Memory B cell (primary cell): ENCODE measurements around the gene PRDM15.

Source experiments
- ATAC-seq: fragments of 150-1000 bp; cut with Tn5 transposase; 2 replicates; pipeline ENCODE4 v1.10.0; 2021; ENCODE audit warnings: low read depth, mild to moderate bottlenecking, moderate library complexity
- DNase-seq, 2 donors: peaks; one replicate each; pipeline ENCODE4 v3.0.0; 2022; ENCODE audit warnings: low spot score in 2 of 2
- H3K27ac Mint-ChIP-seq: one replicate; pipeline ENCODE4 v1.8.0; 2022; ENCODE audit warnings: mild to moderate bottlenecking, moderate library complexity, mixed read lengths
- H3K27me3 Mint-ChIP-seq: one replicate; pipeline ENCODE4 v1.8.0; 2022; ENCODE audit warnings: mixed read lengths
- H3K36me3 Mint-ChIP-seq: one replicate; pipeline ENCODE4 v1.8.0; 2022; ENCODE audit warnings: mild to moderate bottlenecking, mixed read lengths
- H3K4me1 Mint-ChIP-seq: one replicate; pipeline ENCODE4 v1.8.0; 2022; ENCODE audit warnings: mixed read lengths
- H3K4me3 Mint-ChIP-seq: one replicate; pipeline ENCODE4 v1.8.0; 2022; ENCODE audit warnings: mild to moderate bottlenecking, moderate library complexity, mixed read lengths
- H3K9me3 Mint-ChIP-seq: one replicate; pipeline ENCODE4 v1.8.0; 2022; ENCODE audit warnings: mixed read lengths

Gene PRDM15

DNA sequence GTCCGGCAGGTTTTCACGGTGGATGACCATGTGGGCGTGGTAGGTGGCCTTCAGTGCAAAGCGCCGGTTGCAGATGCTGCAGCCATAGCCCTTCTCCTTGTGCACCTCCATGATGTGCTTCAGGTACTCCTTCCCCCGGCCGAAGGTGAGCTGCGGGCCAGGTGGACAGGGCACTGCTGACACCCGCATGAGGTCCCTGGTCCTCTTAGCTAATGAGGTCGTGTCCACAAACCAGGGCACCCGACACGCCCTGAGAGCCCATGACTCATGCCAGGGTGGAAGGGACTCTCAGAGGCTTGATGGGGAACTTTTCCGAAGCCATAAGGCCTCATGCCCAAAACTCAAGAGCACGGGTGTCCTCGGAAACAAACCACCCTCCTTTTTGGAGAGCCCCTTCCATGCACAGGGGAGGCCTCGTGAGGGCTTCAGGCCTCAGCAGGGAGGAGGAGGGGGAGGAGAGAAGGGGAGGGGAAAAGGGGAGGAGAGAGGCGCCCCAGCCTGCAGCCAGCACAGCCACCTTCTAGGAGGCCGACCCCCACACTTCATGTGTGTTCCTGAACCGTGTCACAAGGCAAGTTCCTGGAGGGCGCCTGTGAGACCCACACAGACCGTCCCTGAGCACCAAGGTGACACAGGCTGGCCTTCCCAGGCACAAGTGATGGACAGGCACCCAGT, 57.9 kb downstream of the PRDM15 start:
- Mint-ChIP-seq H3K36me3 (peaks cover 17% of the 10 kb centered on the region), H3K9me3 (no peaks in the 10 kb centered on the region), H3K4me1 (peaks cover 8% of the 10 kb centered on the region), H3K4me3 (no peak overlapping the region), H3K27me3 (no peaks in the 10 kb centered on the region), H3K27ac (no peak overlapping the region)
- ATAC-seq (no peak), DNase-seq (no peak)

DNA sequence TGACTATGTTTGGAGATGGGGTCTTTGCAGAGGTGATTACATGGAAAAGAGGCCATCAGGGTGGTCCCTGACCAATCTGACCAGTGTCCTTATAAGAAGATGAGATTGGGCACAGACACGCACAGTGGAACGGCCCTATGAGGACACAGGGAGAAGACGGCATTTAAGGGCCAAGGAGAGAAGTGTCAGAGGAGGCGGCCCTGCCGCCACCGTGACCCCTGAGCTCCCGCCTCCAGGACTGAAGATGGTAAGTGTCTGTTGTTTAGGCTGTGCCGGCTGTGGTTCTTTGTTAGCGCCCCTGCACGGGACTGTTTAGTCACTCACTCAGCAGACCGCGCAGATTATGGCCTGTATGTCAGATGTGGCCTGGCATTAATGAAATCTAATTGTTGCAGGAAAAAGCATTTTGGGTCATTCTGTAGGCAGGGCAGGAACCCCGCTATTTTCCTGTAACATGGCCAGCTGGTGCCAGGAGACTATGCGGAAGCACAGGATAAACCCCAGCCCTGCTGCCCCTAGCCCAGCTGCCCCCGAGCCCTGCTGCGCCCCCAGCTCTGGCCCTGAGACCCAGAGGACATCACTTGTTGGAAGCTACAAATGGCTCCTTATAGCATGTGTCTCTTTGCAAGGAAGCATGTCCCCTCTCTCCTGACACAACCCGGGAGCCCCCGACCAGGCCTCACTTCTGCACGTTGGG, 58.6 kb downstream of the PRDM15 start:
- Mint-ChIP-seq H3K27ac (no peak overlapping the region), H3K27me3 (no peaks in the 10 kb centered on the region), H3K4me3 (no peak overlapping the region), H3K4me1 (peaks cover 8% of the 10 kb centered on the region), H3K9me3 (no peaks in the 10 kb centered on the region), H3K36me3 (peaks cover 17% of the 10 kb centered on the region)
- no peak for DNase-seq
- ATAC-seq: no peak

DNA sequence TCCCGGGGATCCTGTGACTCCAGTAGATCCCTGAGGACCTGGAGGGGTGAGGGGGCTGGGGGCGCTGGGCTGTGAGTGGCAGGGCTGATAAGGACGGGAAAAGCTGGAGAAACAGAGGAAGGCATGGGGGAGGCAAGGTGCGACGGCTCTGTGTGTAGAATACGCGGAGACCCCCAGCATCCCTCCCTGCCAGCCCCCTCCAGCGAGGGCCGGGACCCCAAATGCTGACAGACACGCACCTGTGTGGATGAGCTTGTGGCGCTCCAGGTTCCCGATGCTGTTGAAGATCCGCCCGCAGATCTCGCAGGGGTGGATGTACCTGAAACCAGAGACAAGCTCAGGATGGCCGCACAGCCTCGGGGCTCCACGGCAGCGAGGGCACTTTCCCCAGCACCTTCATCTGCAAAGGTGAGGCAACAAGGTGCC, 59.3 kb downstream of the PRDM15 start:
- Mint-ChIP-seq H3K27me3 (no peaks in the 10 kb centered on the region), H3K4me3 (no peak overlapping the region), H3K27ac (no peak overlapping the region), H3K4me1 (peaks cover 8% of the 10 kb centered on the region), H3K9me3 (no peaks in the 10 kb centered on the region), H3K36me3 (peaks cover 20% of the 10 kb centered on the region)
- ATAC-seq (no peak), DNase-seq (no peak)

DNA sequence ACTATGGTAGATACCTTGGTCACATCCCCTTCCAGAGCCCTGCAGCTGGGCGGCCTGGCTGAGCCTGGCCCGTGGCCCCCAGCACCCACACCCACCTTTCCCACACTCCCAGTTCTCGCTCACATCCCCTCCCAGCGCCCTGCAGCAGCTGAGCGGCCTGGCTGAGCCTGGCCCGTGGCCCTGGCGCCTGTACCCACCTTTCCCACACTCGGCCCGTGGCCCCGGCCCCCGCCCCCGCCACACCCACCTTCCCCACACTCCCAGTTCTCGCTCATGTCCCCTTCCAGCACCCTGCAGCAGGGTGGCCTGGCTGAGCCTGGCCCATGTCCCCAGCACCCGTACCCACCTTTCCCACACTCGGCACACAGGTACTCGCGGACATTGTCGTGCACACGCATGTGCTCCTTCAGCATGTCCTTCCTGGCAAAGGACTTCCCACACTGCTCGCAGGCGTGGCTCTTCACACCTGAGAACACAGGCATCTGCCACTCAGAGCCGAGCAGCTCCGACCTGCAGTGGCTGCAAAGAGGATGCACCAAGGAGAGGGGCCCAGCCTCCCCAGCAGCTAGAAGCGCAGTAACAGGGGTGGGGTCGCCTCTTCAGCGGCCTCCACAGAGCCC, 59.8 kb downstream of the PRDM15 start:
- Mint-ChIP-seq H3K4me3 (no peak overlapping the region), H3K27ac (no peak overlapping the region), H3K27me3 (no peaks in the 10 kb centered on the region), H3K36me3 (peaks cover 23% of the 10 kb centered on the region), H3K4me1 (peaks cover 8% of the 10 kb centered on the region), H3K9me3 (no peaks in the 10 kb centered on the region)
- ATAC-seq (no peak), DNase-seq (no peak)

DNA sequence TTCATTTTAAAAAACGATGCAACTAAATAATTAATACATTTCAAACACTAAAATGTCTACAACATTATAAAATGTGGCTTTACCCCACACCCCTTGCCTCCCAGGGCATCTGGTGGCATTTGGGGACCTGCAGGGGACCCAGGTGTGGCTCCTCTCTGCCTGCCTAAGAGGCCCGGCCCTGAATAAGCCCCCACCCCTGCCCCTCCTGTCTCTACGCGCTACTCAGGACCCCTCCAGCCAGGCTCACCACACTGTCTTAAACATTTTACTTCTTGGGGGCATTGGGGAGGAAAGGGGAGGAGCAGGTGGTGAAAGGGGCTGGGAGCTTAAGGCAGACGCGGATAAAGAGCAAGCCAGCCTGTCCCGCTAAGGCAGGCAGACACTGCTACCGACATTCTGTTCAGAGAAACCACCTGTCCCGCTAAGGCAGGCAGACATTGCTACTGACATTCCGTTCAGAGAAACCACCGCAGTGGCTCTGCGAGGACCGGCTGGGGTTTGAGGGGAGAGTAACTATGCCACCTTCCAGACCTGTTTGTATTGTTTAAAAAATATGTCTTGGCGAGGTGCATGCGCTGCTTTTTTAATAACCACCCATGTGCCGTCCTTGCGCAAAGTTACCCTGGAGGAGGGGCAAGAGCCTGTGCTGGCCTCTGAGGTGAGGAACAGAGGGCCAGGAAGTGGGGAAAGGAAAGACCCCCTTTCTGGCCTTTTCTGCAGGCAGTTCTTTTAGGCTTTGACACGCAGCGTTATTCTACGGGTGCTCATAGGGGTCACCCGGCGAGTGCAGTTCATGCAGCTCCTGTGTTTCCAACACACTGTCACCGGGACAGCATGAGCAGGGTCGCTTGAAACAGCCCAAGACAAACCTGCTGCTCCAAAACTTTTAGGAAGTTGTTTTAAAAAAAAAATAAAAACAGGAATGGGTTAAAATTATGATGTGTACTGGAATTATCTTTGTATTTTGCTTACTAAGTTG, 61.0 kb downstream of the PRDM15 start:
- Mint-ChIP-seq H3K9me3 (no peaks in the 10 kb centered on the region), H3K27me3 (no peaks in the 10 kb centered on the region), H3K27ac (no peak overlapping the region), H3K4me1 (peaks cover 8% of the 10 kb centered on the region), H3K4me3 (no peak overlapping the region), H3K36me3 (peaks cover 21% of the 10 kb centered on the region)
- ATAC-seq (no peak), DNase-seq (no peak)

DNA sequence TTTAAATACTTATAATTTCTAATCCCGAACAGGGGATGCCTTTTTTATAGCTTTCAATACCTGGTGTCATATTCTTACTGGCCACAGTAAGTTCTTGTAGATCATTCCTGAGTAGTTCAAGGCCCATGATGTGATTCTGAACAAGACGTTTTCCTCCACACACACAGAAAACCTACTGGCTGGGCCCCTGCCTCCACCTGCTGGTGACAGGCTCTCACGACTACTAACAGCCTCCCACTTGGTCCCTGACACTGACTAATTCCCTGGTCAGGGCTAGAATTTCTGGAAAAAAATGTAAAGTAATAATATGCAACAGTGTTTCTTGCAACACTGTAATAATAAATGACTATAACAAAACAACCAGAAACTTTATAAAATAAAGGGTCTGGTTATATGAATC, 61.9 kb downstream of the PRDM15 start:
- DNase-seq: peak in 1 of 2 donors; percentile 36
- Mint-ChIP-seq H3K27me3 (no peaks in the 10 kb centered on the region), H3K4me3 (no peak overlapping the region), H3K36me3 (peaks cover 16% of the 10 kb centered on the region), H3K9me3 (no peaks in the 10 kb centered on the region), H3K27ac (no peak overlapping the region), H3K4me1 (peaks cover 8% of the 10 kb centered on the region)
- ATAC-seq: peak; percentile 81

DNA sequence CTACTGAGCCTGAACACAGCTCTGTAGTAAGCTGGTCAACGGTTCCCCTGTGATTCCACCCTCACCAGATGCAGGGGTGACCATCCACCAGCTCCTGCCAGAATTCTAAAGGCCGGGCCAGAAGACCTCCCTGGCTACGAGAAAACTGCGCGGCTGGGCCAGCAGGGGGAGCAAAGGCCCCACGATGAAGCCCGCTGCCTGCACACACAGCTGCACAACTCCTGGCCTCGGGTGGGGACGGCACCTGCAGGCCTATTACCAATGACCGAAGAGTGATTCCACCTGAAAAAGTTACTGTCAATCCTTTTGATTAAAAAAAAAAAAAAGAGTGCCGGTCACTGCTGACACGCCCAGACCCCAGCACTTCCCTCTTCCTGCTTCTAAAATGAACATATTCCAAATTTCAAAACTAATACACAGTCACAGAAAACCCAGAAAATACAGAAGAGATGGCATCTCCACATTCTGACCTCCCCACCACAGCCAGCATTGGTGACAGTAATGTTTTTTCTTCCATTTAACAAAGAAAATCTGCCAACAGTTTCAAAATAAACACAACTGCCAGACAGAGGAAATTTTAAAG, 62.5 kb downstream of the PRDM15 start:
- H3K9me3 Mint-ChIP-seq: no peaks in the 10 kb centered on the region
- peaks cover 8% of the 10 kb centered on the region for H3K4me1 Mint-ChIP-seq
- no peak overlapping the region for H3K27ac Mint-ChIP-seq
- peaks cover 16% of the 10 kb centered on the region for H3K36me3 Mint-ChIP-seq
- DNase-seq (peak; percentile 67 to 70), ATAC-seq (peak; percentile 92)
- H3K4me3 Mint-ChIP-seq: no peak overlapping the region
- no peaks in the 10 kb centered on the region for H3K27me3 Mint-ChIP-seq

DNA sequence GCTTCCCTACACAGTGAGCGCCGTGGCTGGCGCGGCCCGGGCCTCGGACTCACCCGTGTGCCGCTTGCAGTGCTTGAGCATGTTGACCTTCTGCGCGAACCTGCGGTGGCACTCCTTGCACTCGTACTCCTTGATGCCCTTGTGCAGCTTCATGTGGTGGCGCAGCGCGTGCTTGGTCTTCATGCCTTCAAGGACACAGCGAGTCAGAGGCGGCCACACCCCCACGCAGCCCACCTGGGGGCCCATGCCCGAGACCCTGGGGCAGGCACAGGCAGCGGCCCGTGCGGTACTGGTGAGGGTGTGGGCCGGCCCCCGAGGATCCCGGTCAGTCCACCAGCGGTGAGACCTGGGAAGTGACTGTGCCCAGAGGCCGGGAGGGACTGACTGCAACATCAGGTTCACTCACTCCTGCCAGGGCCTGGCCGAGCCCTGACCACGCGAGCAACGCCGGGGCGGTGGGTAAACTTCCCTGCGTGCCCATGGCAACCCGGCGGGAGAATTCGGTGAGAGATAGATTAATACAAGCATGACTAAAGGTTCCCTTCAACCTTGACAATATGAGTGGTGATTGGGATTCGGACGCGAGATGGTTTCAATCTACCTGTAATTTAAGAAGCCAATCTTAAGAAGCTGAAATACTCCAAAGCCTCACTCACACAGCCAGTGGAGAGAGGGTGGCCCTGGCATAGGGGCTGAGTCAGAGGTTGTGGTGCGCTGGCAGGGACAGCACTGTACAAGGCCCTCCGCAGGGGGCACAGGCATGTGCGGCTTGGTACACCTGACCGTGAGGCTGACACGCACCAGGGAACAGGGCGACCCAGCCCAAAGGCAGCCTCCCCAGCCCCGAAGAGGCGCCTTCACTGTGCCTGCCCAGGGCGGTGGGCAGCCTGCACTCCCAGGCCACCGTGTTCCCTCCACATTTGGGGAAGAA, 63.2 kb downstream of the PRDM15 start:
- no peaks in the 10 kb centered on the region for H3K27me3 Mint-ChIP-seq
- no peak overlapping the region for H3K27ac Mint-ChIP-seq
- H3K4me1 Mint-ChIP-seq: peaks cover 8% of the 10 kb centered on the region
- peaks cover 18% of the 10 kb centered on the region for H3K36me3 Mint-ChIP-seq
- no peaks in the 10 kb centered on the region for H3K9me3 Mint-ChIP-seq
- ATAC-seq (no peak), DNase-seq (no peak)
- no peak overlapping the region for H3K4me3 Mint-ChIP-seq

DNA sequence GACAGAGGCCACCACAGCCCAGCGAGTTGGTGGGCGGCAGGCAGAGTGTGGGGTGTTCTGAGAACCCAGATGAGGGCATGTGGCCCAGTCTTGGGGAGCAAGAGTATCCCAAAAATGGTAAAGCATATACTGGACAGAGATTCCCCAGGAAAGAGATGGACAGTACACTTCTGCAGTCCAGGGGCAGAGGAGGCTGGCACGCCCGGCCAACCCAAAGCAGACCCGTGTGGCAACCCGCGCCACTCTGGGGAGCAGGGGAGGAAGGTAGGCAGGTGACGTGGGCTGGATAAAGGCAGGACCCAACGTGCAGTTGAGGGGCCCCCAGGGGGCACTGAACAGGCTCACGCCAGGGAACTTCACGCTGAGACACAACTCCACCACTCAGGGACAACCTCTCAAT, 65.9 kb downstream of the PRDM15 start:
- Mint-ChIP-seq H3K36me3 (peaks cover 27% of the 10 kb centered on the region), H3K9me3 (no peaks in the 10 kb centered on the region)

DNA sequence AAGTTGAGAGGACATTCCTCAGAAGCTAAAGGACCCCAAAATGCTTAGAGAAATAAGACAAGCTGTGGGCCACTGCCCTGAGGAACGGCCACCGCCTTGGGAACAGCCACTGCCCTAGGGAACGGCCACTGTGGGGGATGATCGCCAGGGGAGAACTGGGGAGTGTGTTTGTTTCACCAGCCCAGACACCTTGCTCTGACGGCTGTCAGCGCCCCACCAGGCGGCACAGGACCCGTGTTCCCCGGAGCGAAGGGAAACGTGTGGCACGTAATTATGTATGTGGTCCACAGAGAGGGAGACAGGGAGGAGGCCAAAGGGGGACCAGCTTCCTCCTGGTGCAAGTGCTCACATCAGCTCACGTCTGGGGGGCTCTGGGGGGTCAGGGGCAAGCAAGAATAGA, 66.5 kb downstream of the PRDM15 start:
- peaks cover 8% of the 10 kb centered on the region for H3K4me1 Mint-ChIP-seq
- DNase-seq: no peak
- H3K27ac Mint-ChIP-seq: no peak overlapping the region
- H3K4me3 Mint-ChIP-seq: no peak overlapping the region
- H3K9me3 Mint-ChIP-seq: no peaks in the 10 kb centered on the region
- peaks cover 30% of the 10 kb centered on the region for H3K36me3 Mint-ChIP-seq
- no peak for ATAC-seq
- H3K27me3 Mint-ChIP-seq: no peaks in the 10 kb centered on the region

More for the DNA sequence above, 65.9 kb downstream of the PRDM15 start:
- Mint-ChIP-seq H3K4me3 (no peak overlapping the region), H3K27me3 (no peaks in the 10 kb centered on the region), H3K27ac (no peak overlapping the region), H3K4me1 (peaks cover 8% of the 10 kb centered on the region)
- DNase-seq: no peak
- ATAC-seq: no peak

DNA sequence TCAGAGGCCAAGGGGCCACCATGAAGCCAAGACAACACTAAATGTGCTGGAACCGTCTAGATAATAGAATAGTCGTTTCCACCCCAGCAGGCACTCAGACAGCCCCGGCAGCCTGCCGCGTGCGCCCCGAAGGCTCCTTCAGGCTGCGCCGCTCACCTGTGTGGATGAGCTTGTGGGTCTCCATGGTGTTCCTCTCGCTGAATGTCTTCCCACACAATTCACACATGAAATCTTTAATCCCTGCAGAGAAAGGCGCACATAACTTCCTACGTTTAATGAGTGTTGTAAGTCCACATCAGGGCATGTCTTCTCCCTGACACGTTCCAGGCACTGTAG, 68.6 kb downstream of the PRDM15 start:
- Mint-ChIP-seq H3K4me1 (peaks cover 8% of the 10 kb centered on the region), H3K27ac (no peak overlapping the region), H3K9me3 (peaks cover 4% of the 10 kb centered on the region), H3K4me3 (no peak overlapping the region), H3K36me3 (peaks cover 41% of the 10 kb centered on the region), H3K27me3 (no peaks in the 10 kb centered on the region)
- ATAC-seq: no peak
- DNase-seq: no peak

DNA sequence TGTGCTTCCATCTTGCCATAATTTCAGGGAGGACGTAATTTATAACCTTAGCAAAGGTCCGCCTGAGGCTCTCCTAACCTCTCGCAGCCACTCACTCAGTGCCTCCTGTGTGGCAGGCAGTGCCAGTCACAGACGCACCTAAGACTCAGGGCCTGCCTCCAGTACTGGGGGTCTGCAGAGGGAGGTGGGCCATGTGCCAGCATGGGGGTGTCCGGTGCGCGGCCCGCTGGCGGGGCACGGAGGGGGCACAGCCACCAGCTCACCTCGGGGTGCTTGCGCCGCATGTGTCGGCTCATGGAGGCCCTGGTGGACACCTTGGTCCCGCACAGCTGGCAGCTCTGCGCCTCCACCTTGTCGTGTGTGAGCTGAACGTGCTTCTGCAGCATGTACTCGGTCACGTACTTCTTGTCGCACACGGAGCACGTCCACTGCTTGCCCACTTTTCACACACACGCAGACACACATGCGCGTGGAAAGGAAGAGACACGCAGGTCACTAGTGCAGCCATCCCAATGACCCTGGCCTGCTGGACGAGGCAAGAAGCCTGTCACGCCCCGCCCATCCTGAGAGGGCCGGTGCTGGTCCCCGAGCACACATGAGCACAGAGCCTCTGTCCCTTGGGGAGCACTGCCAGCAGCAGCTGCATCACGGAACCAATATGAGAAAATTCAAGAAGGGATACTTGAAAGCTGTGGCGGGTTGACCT, 69.1 kb downstream of the PRDM15 start:
- Mint-ChIP-seq H3K9me3 (peaks cover 4% of the 10 kb centered on the region), H3K4me1 (peaks cover 9% of the 10 kb centered on the region), H3K36me3 (peaks cover 41% of the 10 kb centered on the region), H3K27ac (no peak overlapping the region), H3K4me3 (no peak overlapping the region), H3K27me3 (no peaks in the 10 kb centered on the region)
- ATAC-seq (no peak), DNase-seq (no peak)
